ENCODE measurements around the gene E2F3.

- TF ChIP-seq, protein P1, sequence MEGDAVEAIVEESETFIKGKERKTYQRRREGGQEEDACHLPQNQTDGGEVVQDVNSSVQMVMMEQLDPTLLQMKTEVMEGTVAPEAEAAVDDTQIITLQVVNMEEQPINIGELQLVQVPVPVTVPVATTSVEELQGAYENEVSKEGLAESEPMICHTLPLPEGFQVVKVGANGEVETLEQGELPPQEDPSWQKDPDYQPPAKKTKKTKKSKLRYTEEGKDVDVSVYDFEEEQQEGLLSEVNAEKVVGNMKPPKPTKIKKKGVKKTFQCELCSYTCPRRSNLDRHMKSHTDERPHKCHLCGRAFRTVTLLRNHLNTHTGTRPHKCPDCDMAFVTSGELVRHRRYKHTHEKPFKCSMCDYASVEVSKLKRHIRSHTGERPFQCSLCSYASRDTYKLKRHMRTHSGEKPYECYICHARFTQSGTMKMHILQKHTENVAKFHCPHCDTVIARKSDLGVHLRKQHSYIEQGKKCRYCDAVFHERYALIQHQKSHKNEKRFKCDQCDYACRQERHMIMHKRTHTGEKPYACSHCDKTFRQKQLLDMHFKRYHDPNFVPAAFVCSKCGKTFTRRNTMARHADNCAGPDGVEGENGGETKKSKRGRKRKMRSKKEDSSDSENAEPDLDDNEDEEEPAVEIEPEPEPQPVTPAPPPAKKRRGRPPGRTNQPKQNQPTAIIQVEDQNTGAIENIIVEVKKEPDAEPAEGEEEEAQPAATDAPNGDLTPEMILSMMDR (IDR thresholded peaks at IDR 0.05), result no peak
- TF ChIP-seq POLR2A (IDR thresholded peaks at IDR 0.05), result peak in 1 of 2 donors; percentile 28
Measured at GRCh38 chr6:20403070-20403765, 1.5 kb downstream of the E2F3 start.
